Activated T-helper 1 cell treated with anti-CD3 and anti-CD28 coated beads, Interleukin-12 subunit alpha, Interleukin-12 subunit beta, Interleukin-2, Interleukin-4 antibody, amounts not matched to agents 30 ng/mL and 10 ng/mL and 1 ng/mL, durations not matched to agents 14 hours and 24 hours and 36 hours (primary cell): ENCODE results near the gene GREM2. TPM values are rescaled to one million over a fixed set of nuclear protein-coding genes. Genes with fewer than 3 reads are reported as not detected.

Experiments used
- DNase-seq: peaks from one replicate; pipeline ENCODE4 v3.0.0; 2021; ENCODE audit warnings: low spot score
- H3K27ac Mint-ChIP-seq: one replicate; pipeline ENCODE4 v1.8.0; 2021; ENCODE audit warnings: mild to moderate bottlenecking, mixed read lengths
- H3K27me3 Mint-ChIP-seq: one replicate; pipeline ENCODE4 v1.8.0; 2022; ENCODE audit warnings: mild to moderate bottlenecking, moderate library complexity, mixed read lengths; ENCODE audit not compliant: insufficient read depth
- H3K36me3 Mint-ChIP-seq: one replicate; pipeline ENCODE4 v1.8.0; 2021; ENCODE audit warnings: low read depth, mixed read lengths
- H3K4me1 Mint-ChIP-seq: one replicate; pipeline ENCODE4 v1.8.0; 2021; ENCODE audit warnings: low read depth, mixed read lengths
- H3K4me3 Mint-ChIP-seq: one replicate; pipeline ENCODE4 v1.8.0; 2021; ENCODE audit warnings: mild to moderate bottlenecking, moderate library complexity, mixed read lengths
- H3K9me3 Mint-ChIP-seq: one replicate; pipeline ENCODE4 v1.8.0; 2021; ENCODE audit warnings: mixed read lengths
- intact Hi-C: fragments of 100-400 bp; cut with micrococcal nuclease; formaldehyde crosslinking; loops from one replicate; pipeline ENCODE4 v1.15.1; 2024
- total RNA-seq: library from RNA; stranded (reverse); gene quantifications from 2 replicates; pipeline ENCODE4 v1.2.3, GENCODE V29; 2022

GREM2 gene
- total RNA-seq, 1 donor from 2014 or later = 0.05 TPM

DNA sequence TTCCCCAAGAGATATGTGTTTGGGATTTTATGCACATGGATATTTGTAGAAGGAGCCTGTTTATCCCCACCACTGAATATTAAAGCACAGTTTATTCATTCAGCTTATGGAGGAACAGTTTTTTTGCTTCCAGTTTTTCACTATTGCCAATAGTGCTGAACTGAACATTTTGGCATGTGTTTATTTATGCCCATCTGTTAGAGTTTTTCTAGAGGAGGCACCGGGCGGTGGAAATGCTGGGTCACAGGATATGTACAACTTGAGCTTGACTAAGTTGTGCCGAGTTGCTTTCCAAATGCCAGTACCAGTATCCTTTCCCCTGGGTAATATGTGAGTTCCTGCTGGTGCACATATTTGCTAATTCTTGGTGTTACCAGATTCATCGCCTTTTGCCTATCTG, 111.3 kb downstream of the GREM2 start:
- H3K27ac Mint-ChIP-seq = no peak overlapping the region
- H3K4me1 Mint-ChIP-seq = peaks cover 7% of the 10 kb centered on the region
- no peak overlapping the region for H3K4me3 Mint-ChIP-seq
- peaks cover 9% of the 10 kb centered on the region for H3K9me3 Mint-ChIP-seq
- DNase-seq = no peak
- H3K27me3 Mint-ChIP-seq = no peaks in the 10 kb centered on the region
- H3K36me3 Mint-ChIP-seq = no peaks in the 10 kb centered on the region
- intact Hi-C loops = no loop called here

DNA sequence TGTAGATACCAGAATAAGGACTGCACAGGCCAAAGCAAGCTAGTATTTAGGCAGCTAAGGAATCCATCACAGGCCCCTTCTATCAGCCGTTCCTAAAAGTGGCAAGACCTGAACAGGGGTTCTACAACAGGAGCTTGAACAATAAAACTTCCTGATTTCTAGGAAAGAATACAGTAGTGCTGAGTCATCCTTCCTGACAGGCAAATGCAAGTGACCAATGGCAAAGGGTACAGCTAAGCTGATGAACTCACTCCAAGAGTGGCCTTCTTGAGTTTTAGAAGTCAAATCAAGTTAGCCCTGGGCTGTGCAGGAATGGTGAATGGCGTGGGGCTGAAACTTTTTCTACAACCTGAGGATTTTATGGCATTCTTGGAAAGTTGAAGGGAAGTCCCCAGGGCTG, 112.9 kb downstream of the GREM2 start:
- intact Hi-C loops = no loop called here
- Mint-ChIP-seq H3K36me3 (no peaks in the 10 kb centered on the region), H3K9me3 (peaks cover 14% of the 10 kb centered on the region), H3K4me3 (no peak overlapping the region), H3K27me3 (no peaks in the 10 kb centered on the region), H3K4me1 (peaks cover 7% of the 10 kb centered on the region), H3K27ac (no peak overlapping the region)
- DNase-seq = no peak

DNA sequence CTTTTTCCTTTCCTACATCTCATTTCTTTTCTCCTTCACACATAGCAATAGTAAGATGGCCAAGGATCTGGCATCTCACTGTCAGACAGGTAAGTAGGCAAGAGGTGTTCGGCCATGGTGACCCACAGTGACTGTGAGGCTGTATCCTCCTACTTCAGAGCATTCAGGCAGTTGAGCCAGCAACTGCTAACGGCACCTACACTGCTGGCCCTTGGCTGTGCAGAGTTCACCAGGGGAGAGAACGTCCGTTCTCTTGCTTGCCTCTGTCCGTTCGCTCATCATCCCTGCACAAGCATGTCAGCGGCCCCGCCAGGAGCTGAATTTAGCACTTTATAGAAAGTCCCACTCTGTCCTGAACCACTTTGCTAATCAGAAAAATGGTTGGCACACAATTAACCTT, 113.6 kb downstream of the GREM2 start:
- no peak overlapping the region for H3K27ac Mint-ChIP-seq
- DNase-seq = no peak
- no peaks in the 10 kb centered on the region for H3K27me3 Mint-ChIP-seq
- intact Hi-C loops = no loop called here
- no peaks in the 10 kb centered on the region for H3K36me3 Mint-ChIP-seq
- H3K4me1 Mint-ChIP-seq = peaks cover 7% of the 10 kb centered on the region
- peaks cover 14% of the 10 kb centered on the region for H3K9me3 Mint-ChIP-seq
- no peak overlapping the region for H3K4me3 Mint-ChIP-seq

DNA sequence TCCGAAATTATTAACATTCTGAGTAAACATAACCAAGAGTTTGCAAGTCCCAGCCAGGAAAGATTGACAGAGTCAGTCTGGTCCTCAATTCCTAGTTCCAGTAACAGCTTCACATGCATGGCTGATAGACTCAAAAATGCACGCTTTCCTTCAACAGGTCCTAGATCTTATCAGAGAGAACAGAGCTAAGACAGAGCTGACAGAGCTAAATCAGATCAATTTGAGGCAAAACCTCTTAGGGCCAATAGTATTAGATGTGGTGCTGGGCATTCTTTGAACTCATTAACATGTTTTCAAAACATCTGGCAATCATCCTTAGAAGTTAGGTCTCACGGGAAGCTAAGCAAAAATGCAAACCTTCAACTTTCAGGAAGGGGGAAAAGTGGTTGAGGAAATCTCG, 114.0 kb downstream of the GREM2 start:
- Mint-ChIP-seq H3K27ac (no peak overlapping the region), H3K4me3 (no peak overlapping the region), H3K27me3 (no peaks in the 10 kb centered on the region), H3K9me3 (peaks cover 14% of the 10 kb centered on the region), H3K4me1 (peaks cover 7% of the 10 kb centered on the region), H3K36me3 (no peaks in the 10 kb centered on the region)
- intact Hi-C loops = no loop called here
- DNase-seq = no peak

DNA sequence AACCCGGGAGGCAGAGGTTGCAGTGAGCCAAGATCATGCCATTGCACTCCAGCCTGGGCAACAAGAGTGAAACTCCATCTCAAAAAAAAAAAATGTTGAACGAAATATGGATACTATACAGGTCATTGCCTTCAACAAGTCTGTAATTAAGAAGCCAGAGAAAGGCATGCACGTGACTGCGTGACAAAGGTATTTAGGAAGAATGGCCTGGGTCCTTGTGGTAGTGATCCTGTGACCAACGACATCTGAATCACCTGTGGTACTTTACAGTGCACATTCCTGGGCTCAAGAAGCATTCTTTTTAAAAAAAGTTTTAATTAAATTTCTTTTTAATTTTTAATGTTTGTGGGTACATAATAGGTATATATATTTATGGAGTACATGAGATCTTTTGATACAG, 115.0 kb downstream of the GREM2 start:
- intact Hi-C loops = no loop called here
- Mint-ChIP-seq H3K4me3 (no peak overlapping the region), H3K9me3 (peaks cover 18% of the 10 kb centered on the region)

DNA sequence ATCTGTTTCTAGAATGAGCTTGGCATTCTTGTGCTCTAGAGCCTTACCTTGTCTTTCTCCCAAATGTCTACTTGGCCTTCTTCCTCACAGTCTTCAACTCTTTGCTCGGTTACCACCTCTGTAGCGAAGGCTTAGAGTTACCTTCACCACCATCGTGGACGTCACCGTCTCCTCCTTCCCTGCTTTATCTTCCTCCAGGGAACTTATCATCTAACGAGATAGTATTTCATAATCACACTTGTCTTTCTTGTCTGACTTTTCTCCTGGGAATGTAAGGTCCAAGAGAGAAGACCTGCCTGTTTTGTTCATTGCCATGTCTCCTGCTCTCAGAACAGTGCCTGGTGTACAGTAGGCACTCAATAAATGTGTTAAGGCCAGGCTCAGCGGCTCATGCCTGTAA, 115.6 kb downstream of the GREM2 start:
- H3K27me3 Mint-ChIP-seq = no peaks in the 10 kb centered on the region
- peaks cover 20% of the 10 kb centered on the region for H3K9me3 Mint-ChIP-seq
- intact Hi-C loops = no loop called here
- no peak for DNase-seq
- no peak overlapping the region for H3K4me3 Mint-ChIP-seq
- no peaks in the 10 kb centered on the region for H3K36me3 Mint-ChIP-seq
- peaks cover 7% of the 10 kb centered on the region for H3K4me1 Mint-ChIP-seq
- no peak overlapping the region for H3K27ac Mint-ChIP-seq

More for the DNA sequence above, 115.0 kb downstream of the GREM2 start:
- H3K27ac Mint-ChIP-seq = no peak overlapping the region
- H3K4me1 Mint-ChIP-seq = peaks cover 7% of the 10 kb centered on the region
- no peaks in the 10 kb centered on the region for H3K27me3 Mint-ChIP-seq
- no peak for DNase-seq
- no peaks in the 10 kb centered on the region for H3K36me3 Mint-ChIP-seq

DNA sequence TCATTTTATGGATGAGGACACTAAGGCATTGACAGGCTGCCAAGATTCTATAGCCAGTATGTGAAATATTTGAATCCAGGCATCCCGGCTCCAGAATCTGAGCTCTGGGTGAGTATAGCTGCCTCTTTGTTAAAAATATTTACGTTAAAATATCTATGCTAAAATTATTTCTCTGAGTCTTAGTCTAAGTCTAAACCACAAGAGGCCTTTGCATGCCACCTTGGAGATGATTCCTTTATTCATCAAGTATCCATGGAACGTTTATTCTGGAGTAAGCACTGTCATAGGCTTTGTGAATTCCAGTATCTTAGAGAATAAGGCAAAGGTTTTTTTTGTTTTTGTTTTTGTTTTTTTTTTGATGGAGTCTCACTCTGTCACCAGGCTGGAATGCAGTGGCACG, 116.4 kb downstream of the GREM2 start:
- Mint-ChIP-seq H3K4me1 (peaks cover 7% of the 10 kb centered on the region), H3K27me3 (no peaks in the 10 kb centered on the region), H3K27ac (no peak overlapping the region), H3K4me3 (no peak overlapping the region), H3K9me3 (peaks cover 20% of the 10 kb centered on the region), H3K36me3 (no peaks in the 10 kb centered on the region)
- DNase-seq = no peak
- intact Hi-C loops = no loop called here

DNA sequence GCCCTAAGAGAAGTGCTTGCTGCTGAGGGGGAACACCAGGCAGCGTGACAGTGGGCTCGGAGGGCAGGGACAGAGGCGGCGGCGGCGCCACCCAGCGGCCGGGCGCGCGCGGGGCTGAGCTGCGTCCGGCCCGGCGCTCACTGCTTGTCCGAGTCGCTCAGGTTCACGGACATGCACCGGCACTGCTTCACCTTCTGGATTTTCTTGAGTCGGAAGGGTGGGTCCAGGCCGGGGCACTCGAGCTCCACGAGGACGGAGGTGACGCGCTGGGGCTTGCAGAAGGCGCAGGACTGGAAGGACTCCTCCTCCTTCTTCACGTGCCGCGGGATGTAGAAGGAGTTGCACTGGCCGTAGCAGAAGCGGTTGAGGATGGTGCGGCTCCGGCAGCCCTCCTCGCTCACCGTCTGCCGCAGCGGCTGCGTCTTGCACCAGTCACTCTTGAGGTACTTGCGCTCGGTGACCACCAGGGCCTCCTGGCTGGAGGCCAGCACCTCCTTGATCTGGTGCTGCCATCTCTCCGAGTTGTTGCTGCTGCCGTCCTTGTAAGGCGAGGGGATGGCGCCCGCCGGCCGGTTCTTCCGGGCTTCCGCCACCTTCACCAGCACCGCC, 119.0 kb downstream of the GREM2 start:
- peaks cover 15% of the 10 kb centered on the region for H3K9me3 Mint-ChIP-seq
- H3K27ac Mint-ChIP-seq = no peak overlapping the region
- H3K27me3 Mint-ChIP-seq = no peaks in the 10 kb centered on the region
- H3K36me3 Mint-ChIP-seq = no peaks in the 10 kb centered on the region
- no peaks in the 10 kb centered on the region for H3K4me1 Mint-ChIP-seq
- intact Hi-C loops = no loop called here
- DNase-seq = no peak
- no peak overlapping the region for H3K4me3 Mint-ChIP-seq

DNA sequence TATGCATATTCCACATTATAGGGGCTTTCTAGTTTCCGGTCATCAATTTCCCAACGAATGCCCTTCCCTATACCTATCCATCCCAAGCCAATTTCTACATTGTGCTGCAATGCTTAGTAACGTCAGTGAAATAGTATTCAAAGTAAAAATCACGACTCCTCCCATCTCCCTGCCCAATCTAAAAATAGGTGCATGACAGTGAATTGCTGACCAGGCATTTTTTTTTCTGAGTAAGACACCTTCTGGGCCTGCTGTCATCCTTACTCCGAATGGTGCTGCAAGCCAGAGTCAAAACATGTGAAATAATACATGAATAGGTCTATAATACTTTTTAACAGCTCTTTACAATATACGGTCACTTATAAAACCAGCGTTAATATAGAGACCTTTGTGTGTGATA, 120.2 kb downstream of the GREM2 start:
- Mint-ChIP-seq H3K9me3 (peaks cover 15% of the 10 kb centered on the region), H3K36me3 (no peaks in the 10 kb centered on the region), H3K4me1 (no peaks in the 10 kb centered on the region), H3K4me3 (no peak overlapping the region), H3K27me3 (no peaks in the 10 kb centered on the region), H3K27ac (no peak overlapping the region)
- DNase-seq = no peak
- intact Hi-C loops = no loop called here

DNA sequence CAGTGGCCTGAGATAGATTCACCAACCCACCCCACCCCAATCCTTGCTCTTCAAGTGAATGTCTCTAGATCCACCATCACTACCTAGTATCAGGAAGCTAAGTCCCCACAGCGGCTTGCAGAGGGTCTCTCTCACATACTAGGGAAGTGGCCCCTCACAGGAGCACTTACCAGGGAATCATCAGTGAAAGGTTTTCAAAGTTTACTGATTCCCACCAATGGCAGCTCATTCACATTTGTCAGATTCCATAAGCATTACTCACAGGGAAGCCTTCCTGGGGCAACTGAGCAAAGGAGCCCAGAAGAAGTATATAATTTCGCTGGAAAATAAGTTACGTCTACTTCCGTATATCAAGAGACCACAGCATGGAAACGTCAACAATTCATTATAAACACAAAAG, 120.8 kb downstream of the GREM2 start:
- Mint-ChIP-seq H3K36me3 (no peaks in the 10 kb centered on the region), H3K27ac (no peak overlapping the region), H3K9me3 (peaks cover 11% of the 10 kb centered on the region), H3K4me3 (no peak overlapping the region), H3K27me3 (no peaks in the 10 kb centered on the region), H3K4me1 (no peaks in the 10 kb centered on the region)
- no peak for DNase-seq
- intact Hi-C loops = no loop called here

DNA sequence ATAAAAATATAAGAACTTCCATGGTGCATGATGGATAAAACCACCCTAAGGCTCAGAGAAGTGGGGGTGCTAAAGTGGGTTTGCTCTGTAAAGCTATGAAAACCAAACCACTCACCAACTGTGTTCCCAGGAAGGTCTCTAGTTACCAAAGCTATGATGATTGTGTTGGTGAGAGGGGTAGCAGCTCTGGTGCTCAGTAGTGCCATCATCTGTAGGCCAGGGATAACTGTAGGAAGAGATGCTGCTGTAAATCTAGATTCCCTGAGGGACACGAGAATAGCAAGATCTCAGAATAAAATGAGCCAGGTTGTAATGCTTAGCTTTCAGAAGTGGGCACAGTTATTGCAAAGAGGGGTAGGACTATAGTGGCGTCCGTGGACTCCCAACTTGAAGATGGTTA, 124.5 kb downstream of the GREM2 start:
- intact Hi-C loops = no loop called here
- DNase-seq = no peak
- Mint-ChIP-seq H3K4me1 (no peaks in the 10 kb centered on the region), H3K27me3 (peaks cover 2% of the 10 kb centered on the region), H3K9me3 (peaks cover 5% of the 10 kb centered on the region), H3K36me3 (no peaks in the 10 kb centered on the region), H3K4me3 (no peak overlapping the region), H3K27ac (no peak overlapping the region)

DNA sequence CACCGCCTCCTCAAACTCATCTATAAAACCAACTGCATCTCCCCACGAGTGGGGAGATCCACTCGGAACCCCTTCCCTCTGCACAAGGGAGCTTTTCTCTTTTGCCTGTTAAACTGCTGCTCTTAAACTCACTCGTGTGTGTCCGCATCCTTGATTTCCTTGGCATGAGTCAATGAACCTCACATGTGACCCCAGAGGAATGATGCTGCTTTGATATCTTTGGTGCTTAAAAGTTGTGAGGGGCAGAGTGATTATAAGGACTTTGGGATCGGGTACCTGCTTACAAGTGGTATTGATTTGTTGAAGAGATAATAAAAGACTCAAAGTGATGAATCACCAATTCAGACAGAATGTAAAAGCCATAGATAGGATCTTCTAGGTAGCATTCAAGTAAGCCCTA, 125.3 kb downstream of the GREM2 start:
- Mint-ChIP-seq H3K4me3 (no peak overlapping the region), H3K27me3 (peaks cover 2% of the 10 kb centered on the region), H3K27ac (no peak overlapping the region), H3K9me3 (no peaks in the 10 kb centered on the region), H3K36me3 (no peaks in the 10 kb centered on the region), H3K4me1 (no peaks in the 10 kb centered on the region)
- intact Hi-C loops = no loop called here
- no peak for DNase-seq

DNA sequence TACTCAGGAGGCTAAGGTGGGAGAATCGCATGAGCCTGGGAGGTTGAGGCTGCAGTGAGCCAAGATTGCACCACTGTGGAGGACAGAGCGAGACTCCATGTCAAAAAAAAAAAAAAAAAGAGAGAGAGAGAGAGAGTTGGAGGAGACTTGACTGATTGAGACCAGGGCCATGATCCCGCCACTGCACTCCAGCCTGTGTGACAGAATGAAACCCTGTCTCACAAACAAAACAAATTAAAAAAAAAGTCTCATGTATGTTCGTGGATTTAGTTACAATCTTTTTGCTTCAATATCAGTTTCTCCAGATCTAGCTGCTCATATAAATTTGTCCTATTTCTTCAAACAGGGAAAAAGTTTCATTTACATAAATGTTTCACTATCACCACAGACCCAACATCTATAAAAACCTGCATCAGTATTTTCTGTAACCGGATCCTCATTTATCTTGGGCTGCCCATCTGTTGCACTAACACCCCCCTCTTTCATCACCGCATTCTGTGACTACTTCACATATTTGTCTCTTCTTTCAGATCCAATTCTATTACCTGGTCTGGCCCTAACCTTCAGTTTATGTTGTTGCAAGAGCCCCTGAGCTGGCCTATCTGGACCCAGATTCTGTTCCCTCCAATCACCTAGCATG, 127.0 kb downstream of the GREM2 start:
- H3K36me3 Mint-ChIP-seq = no peaks in the 10 kb centered on the region
- H3K4me3 Mint-ChIP-seq = no peak overlapping the region

DNA sequence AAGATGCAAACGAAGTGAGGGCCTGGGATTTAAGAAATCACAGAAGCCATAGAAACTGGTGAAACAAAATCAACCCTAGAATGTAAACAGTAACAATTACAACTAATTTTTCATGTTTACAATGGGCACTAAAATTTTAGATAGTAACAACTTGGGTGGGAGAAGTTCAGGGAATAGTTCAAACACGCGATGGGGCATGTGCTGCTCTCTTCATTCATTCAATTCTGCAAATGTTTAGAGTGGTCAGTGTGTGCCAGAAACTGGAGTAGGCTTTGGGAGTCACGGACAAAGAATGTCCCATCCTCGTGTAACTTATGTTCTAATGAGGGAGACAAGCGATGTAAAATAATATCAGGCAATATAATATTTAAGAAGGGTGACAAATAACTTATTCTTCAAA, 133.4 kb downstream of the GREM2 start:
- Mint-ChIP-seq H3K9me3 (peaks cover 5% of the 10 kb centered on the region), H3K4me1 (no peaks in the 10 kb centered on the region), H3K4me3 (no peak overlapping the region), H3K36me3 (no peaks in the 10 kb centered on the region), H3K27ac (no peak overlapping the region), H3K27me3 (peaks cover 3% of the 10 kb centered on the region)
- intact Hi-C loops = no loop called here
- no peak for DNase-seq

More for the DNA sequence above, 127.0 kb downstream of the GREM2 start:
- H3K27me3 Mint-ChIP-seq = peaks cover 2% of the 10 kb centered on the region
- no peaks in the 10 kb centered on the region for H3K4me1 Mint-ChIP-seq
- H3K27ac Mint-ChIP-seq = no peak overlapping the region
- intact Hi-C loops = no loop called here
- no peaks in the 10 kb centered on the region for H3K9me3 Mint-ChIP-seq
- no peak for DNase-seq
